Measurements from ENCODE around the gene IRX4.

DNA sequence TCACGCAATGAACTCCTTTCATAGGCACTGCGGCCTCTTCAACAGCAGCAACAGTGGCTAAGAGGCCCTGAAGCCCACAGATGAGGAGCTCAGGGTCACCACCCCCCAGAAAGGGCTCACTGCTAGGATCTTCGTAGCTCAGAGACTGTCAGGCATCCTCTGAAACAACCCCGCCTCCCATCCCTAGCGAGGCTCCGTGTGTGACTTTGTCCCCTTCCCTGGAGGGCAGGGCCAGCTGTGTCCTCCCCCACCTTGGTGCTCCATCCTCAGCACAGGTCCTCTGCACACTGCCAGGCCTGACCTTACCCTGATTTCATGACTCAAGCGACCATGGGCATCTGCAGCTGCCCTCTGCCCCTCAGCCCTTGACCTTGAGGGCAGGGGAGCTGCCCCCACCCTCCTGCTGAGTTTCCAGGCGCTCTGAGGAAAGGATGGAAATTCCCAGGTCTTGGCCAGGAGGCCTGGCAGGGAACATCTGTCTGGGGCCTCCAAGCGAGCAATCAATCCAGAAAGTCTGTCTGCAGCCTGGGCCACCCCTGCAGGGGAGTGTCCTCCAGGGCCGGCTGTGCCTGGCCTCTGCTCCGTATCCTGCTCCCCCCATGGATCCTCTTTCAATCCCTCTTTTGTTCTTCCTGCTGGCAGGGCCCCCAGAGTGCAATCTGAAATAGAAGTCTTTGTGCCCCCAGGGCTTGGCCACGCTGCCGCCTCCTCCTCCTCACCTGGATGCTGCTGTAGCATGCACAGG, 6.8 kb upstream of the IRX4 start:
- TF ChIP-seq POLR2AphosphoS5 (IDR thresholded peaks at IDR 0.05; ENCODE audit: borderline replicate concordance, low read depth, low read length) (no peak), EZH2 (IDR thresholded peaks at IDR 0.05) (no peak)
